CD14-positive monocyte (primary cell): ENCODE measurements around the gene ANTXR2. TPM values are rescaled to one million over a fixed set of nuclear protein-coding genes. Genes with fewer than 3 reads are reported as not detected.

ENCODE experiments used
- DNase-seq, 3 donors: peaks; one replicate each; pipeline ENCODE4 v3.0.0-alpha.2; 2011 to 2022
- H2AFZ ChIP-seq: 2 replicates; pipeline ENCODE4 v1.6.0; 2012; ENCODE audit warnings: mild to moderate bottlenecking, low read depth, low read length, inconsistent platforms; ENCODE audit not compliant: insufficient read depth, poor library complexity, severe bottlenecking
- H3K27ac ChIP-seq, 2 donors: 1 replicate in 1 of 2; 2 replicates in 1 of 2; pipeline ENCODE4 v1.5.1; 2012 to 2013; ENCODE audit warnings: low read length in 2 of 2, control low read depth in 1 of 2, inconsistent platforms in 1 of 2, low read depth in 1 of 2, mild to moderate bottlenecking in 1 of 2
- H3K27me3 ChIP-seq, 2 donors: one replicate each; pipeline versions ENCODE4 v1.6.0 to v1.6.1; 2011 to 2013; ENCODE audit warnings: low read length in 2 of 2; ENCODE audit not compliant: control insufficient read depth in 2 of 2, insufficient read depth in 2 of 2
- H3K36me3 ChIP-seq, 2 donors: replicated peaks in 1 of 2; 1 replicate in 1 of 2; 2 replicates in 1 of 2; pipeline versions ENCODE4 v1.5.1 to v1.6.1; 2012 to 2013; ENCODE audit warnings: low read length in 2 of 2, control low read depth in 1 of 2, inconsistent platforms in 1 of 2, mild to moderate bottlenecking in 1 of 2; ENCODE audit not compliant: insufficient read depth in 2 of 2, control insufficient read depth in 1 of 2
- H3K4me1 ChIP-seq, 2 donors: 1 replicate in 1 of 2; 2 replicates in 1 of 2; pipeline versions ENCODE4 v1.5.1 to v1.6.1; 2012 to 2013; ENCODE audit warnings: low read length in 2 of 2, control low read depth in 1 of 2, inconsistent platforms in 1 of 2, mild to moderate bottlenecking in 1 of 2, moderate library complexity in 1 of 2; ENCODE audit not compliant: insufficient read depth in 2 of 2, control insufficient read depth in 1 of 2
- H3K4me2 ChIP-seq: replicated peaks from 2 replicates; pipeline ENCODE3; 2012; ENCODE audit warnings: low read length, moderate library complexity, mild to moderate bottlenecking; ENCODE audit not compliant: poor library complexity, severe bottlenecking; ENCODE audit errors: extremely low read depth
- H3K4me3 ChIP-seq, 3 experiments: fragments of 200-600 bp in 1 of 3; sonication (generic) in 1 of 3; replicated peaks in 1 of 3; 1 replicate in 2 of 3; 2 replicates in 1 of 3; pipeline ENCODE4 v1.5.1; 2011 to 2013; ENCODE audit warnings: low read length in 3 of 3, mild to moderate bottlenecking in 3 of 3, control low read depth in 2 of 3, low read depth in 2 of 3, inconsistent platforms in 1 of 3, moderate library complexity in 1 of 3
- H3K79me2 ChIP-seq: 2 replicates; pipeline ENCODE4 v1.6.0; 2012; ENCODE audit warnings: mild to moderate bottlenecking, control low read depth, inconsistent platforms, low read length, moderate library complexity; ENCODE audit not compliant: insufficient read depth
- H3K9ac ChIP-seq: 2 replicates; pipeline ENCODE4 v1.6.0; 2017; ENCODE audit warnings: low read length, mild to moderate bottlenecking; ENCODE audit not compliant: insufficient read depth, poor library complexity, severe bottlenecking
- H3K9me3 ChIP-seq, 2 donors: replicated peaks in 1 of 2; 1 replicate in 1 of 2; 2 replicates in 1 of 2; pipeline versions ENCODE4 v1.5.1 to v1.6.1; 2012 to 2013; ENCODE audit warnings: low read length in 2 of 2, control low read depth in 1 of 2; ENCODE audit not compliant: control insufficient read depth in 1 of 2, insufficient read depth in 1 of 2
- H4K20me1 ChIP-seq: 2 replicates; pipeline ENCODE4 v1.6.0; 2012; ENCODE audit warnings: mild to moderate bottlenecking, low read length, control low read depth, moderate library complexity; ENCODE audit not compliant: insufficient read depth
- H3K27ac Mint-ChIP-seq, 7 donors: one replicate each; pipeline ENCODE4 v1.8.0; 2020; ENCODE audit warnings: mild to moderate bottlenecking in 7 of 7, mixed read lengths in 7 of 7, moderate library complexity in 6 of 7, inconsistent platforms in 2 of 7
- H3K27me3 Mint-ChIP-seq, 3 donors: one replicate each; pipeline ENCODE4 v1.8.0; 2021 to 2022; ENCODE audit warnings: low read depth in 3 of 3, mild to moderate bottlenecking in 3 of 3, mixed read lengths in 3 of 3, moderate library complexity in 3 of 3, inconsistent platforms in 1 of 3
- H3K36me3 Mint-ChIP-seq, 2 donors: one replicate each; pipeline ENCODE4 v1.8.0; 2020; ENCODE audit warnings: mixed read lengths in 2 of 2, inconsistent platforms in 1 of 2, mild to moderate bottlenecking in 1 of 2
- H3K4me1 Mint-ChIP-seq: one replicate; pipeline ENCODE4 v1.8.0; 2020; ENCODE audit warnings: mild to moderate bottlenecking, mixed read lengths
- H3K4me3 Mint-ChIP-seq, 2 donors: one replicate each; pipeline ENCODE4 v1.8.0; 2020; ENCODE audit warnings: mild to moderate bottlenecking in 2 of 2, mixed read lengths in 2 of 2, moderate library complexity in 1 of 2
- H3K9me3 Mint-ChIP-seq, 7 donors: one replicate each; pipeline ENCODE4 v1.8.0; 2020 to 2022; ENCODE audit warnings: mixed read lengths in 7 of 7, mild to moderate bottlenecking in 6 of 7, moderate library complexity in 6 of 7, inconsistent platforms in 2 of 7
- CTCF ChIP-seq: fragments of 200-600 bp; IDR thresholded peaks from one replicate; pipeline ENCODE4 v1.8.0; 2022; ENCODE audit warnings: antibody characterized with exemption, mild to moderate bottlenecking
- WGBS: methylation state at CpG from one replicate; pipeline ENCODE4 v1.1.5; 2013; ENCODE audit warnings: missing lambda C conversion rate; ENCODE audit not compliant: insufficient coverage; 5-methylcytosine and 5-hydroxymethylcytosine counted together
- intact Hi-C, 2 donors: fragments of 100-400 bp; cut with micrococcal nuclease; formaldehyde crosslinking; loops; one replicate each; pipeline versions ENCODE4 v1.15.0 to v1.15.1; 2023
- polyA plus RNA-seq, 3 donors: library from polyadenylated mRNA; depleted of rRNA in 1 of 3; unstranded in 2 of 3; stranded (reverse) in 1 of 3; fragments of 300-500 nt in 2 of 3; fragments of >200 nt in 1 of 3; fragmentation: Illumina TruSeq in 2 of 3; gene quantifications; 1 replicate in 2 of 3; 2 replicates in 1 of 3; pipeline ENCODE4 v1.2.3, GENCODE V29; 2012 to 2021

The ANTXR2 gene
- polyA plus RNA-seq, 3 donors = 15.4 to 69.6 (median 59.2) TPM

- Mint-ChIP-seq H3K4me3 (peak overlapping the region in 1 of 2 donors; percentile 4), H3K4me1 (peaks cover 43% of the 10 kb centered on the region), H3K9me3 (peaks cover 0 to 3% (median 0%) of the 10 kb centered on the region in 7 donors), H3K27ac (peak overlapping the region in 1 of 7 donors; percentile 86), H3K36me3 (peaks cover 0 to 6% of the 10 kb centered on the region in 2 donors), H3K27me3 (peaks cover 2 to 6% (median 3%) of the 10 kb centered on the region in 3 donors)
- H3K4me3 ChIP-seq = no peak overlapping the region
- no peaks in the 10 kb centered on the region for H3K9me3 ChIP-seq
- peaks cover 7% of the 10 kb centered on the region for H3K79me2 ChIP-seq
- H4K20me1 ChIP-seq = no peaks in the 10 kb centered on the region
- 100% methylated on average over 4 of the region's 4 CpGs for WGBS
- intact Hi-C loops = no loop called here
- H3K4me1 ChIP-seq = peaks cover 37 to 39% of the 10 kb centered on the region in 2 donors
- no peak overlapping the region for H3K9ac ChIP-seq
- no peaks in the 10 kb centered on the region for H3K27me3 ChIP-seq
- DNase-seq = no peak
- H3K4me2 ChIP-seq = no peak overlapping the region
- H3K36me3 ChIP-seq = no peaks in the 10 kb centered on the region
- no peak for TF ChIP-seq CTCF
- H3K27ac ChIP-seq = no peak overlapping the region
- no peak overlapping the region for H2AFZ ChIP-seq
These were observed 8.5 kb upstream of the ANTXR2 start for GRCh38 chr4:80081566-80081965.

GRCh38 chr4:80079255-80079923 is 6.4 kb upstream of the ANTXR2 start:
- Histone ChIP-seq H4K20me1 (no peaks in the 10 kb centered on the region), H3K4me3 (peak overlapping the region; percentile 38 to 68 (median 68)), H3K9me3 (no peaks in the 10 kb centered on the region), H2AFZ (peak overlapping the region; percentile 38), H3K36me3 (no peaks in the 10 kb centered on the region), H3K27ac (peak overlapping the region; percentile 50 to 81), H3K4me2 (peak overlapping the region; percentile 64), H3K4me1 (peaks cover 59% of the 10 kb centered on the region in 2 donors), H3K79me2 (peaks cover 7% of the 10 kb centered on the region), H3K9ac (peak overlapping the region; percentile 51), H3K27me3 (no peaks in the 10 kb centered on the region)
- TF ChIP-seq CTCF = no peak
- intact Hi-C loops = loop anchor here in 1 of 2 donors (5.0 kb wide), 1 partner anchor 63 kb away; no protein-coding TSS in a partner anchor
- Mint-ChIP-seq H3K9me3 (peaks cover 0 to 3% (median 0%) of the 10 kb centered on the region in 7 donors), H3K27ac (peak overlapping the region; percentile 83 to 96 (median 93)), H3K4me1 (peaks cover 63% of the 10 kb centered on the region), H3K4me3 (peak overlapping the region; percentile 73 to 93), H3K36me3 (peaks cover 0 to 6% of the 10 kb centered on the region in 2 donors), H3K27me3 (peaks cover 2 to 6% (median 3%) of the 10 kb centered on the region in 3 donors)
- DNase-seq = peak; percentile 53 to 87 (median 78)
- 2% methylated on average over 13 of the region's 15 CpGs for WGBS
